K562 (cell line): ENCODE results near the gene RBL1.

Source experiments
- ARID3A ChIP-seq: IDR thresholded peaks from 2 replicates; pipeline ENCODE4 v1.6.1; 2012; ENCODE audit warnings: low read depth, low read length, improper control_type of control experiment, borderline replicate concordance
- CBX5 ChIP-seq: IDR thresholded peaks from 2 replicates; pipeline ENCODE4 v1.6.1; 2014; ENCODE audit warnings: low read depth, borderline replicate concordance
- CTCF ChIP-seq, 3 experiments: IDR thresholded peaks in 2 of 3; conservative IDR thresholded peaks in 1 of 3; 2 replicates each; pipeline ENCODE4 v1.5.1; 2011 to 2012; ENCODE audit warnings: low read length in 3 of 3, mild to moderate bottlenecking in 3 of 3, control low read depth in 2 of 3, improper control_type of control experiment in 1 of 3, inconsistent platforms in 1 of 3, low read depth in 1 of 3, mixed read lengths in 1 of 3, moderate library complexity in 1 of 3; ENCODE audit not compliant: insufficient read depth in 2 of 3
- KAT7 ChIP-seq: sonication (generic); formaldehyde crosslinking; IDR thresholded peaks from 2 replicates; pipeline ENCODE4 v1.8.0; 2022; ENCODE audit warnings: missing genetic modification reagents, mild to moderate bottlenecking, borderline replicate concordance
- KDM5B ChIP-seq: fragments of 200-600 bp; sonication (generic); IDR thresholded peaks from 2 replicates; pipeline ENCODE4 v1.6.1; 2012; ENCODE audit warnings: low read depth, mild to moderate bottlenecking, moderate library complexity, low read length, control low read depth, inconsistent platforms; ENCODE audit not compliant: insufficient replicate concordance
- KLF6 ChIP-seq: fragments of 250-450 bp; sonication (Bioruptor Pico); IDR thresholded peaks from 2 replicates; pipeline ENCODE4 v1.4.0; 2020; ENCODE audit warnings: mild to moderate bottlenecking, moderate library complexity, borderline replicate concordance
- MITF ChIP-seq: IDR thresholded peaks from 2 replicates; pipeline ENCODE4 v1.6.1; 2014; ENCODE audit warnings: antibody characterized with exemption
- SPI1 ChIP-seq: IDR thresholded peaks from 2 replicates; pipeline ENCODE4 v1.6.1; 2011; ENCODE audit warnings: low read depth, low read length, control low read depth, borderline replicate concordance
- TBP ChIP-seq: optimal IDR thresholded peaks from 2 replicates; pipeline ENCODE3; 2011; ENCODE audit warnings: low read depth, low read length, improper control_type of control experiment
- THAP7 ChIP-seq: fragments of 250-450 bp; sonication (Bioruptor Pico); IDR thresholded peaks from 2 replicates; pipeline ENCODE4 v1.5.0; 2021
- ZBTB7A ChIP-seq: IDR thresholded peaks from 2 replicates; pipeline ENCODE4 v1.6.1; 2011; ENCODE audit warnings: low read depth, mild to moderate bottlenecking, low read length, moderate library complexity, borderline replicate concordance; ENCODE audit not compliant: control insufficient read depth
- ZNF277 ChIP-seq: fragments of 250-450 bp; sonication (Bioruptor Pico); IDR thresholded peaks from 2 replicates; pipeline ENCODE4 v1.8.0; 2022; ENCODE audit warnings: inconsistent platforms, mild to moderate bottlenecking, moderate library complexity, borderline replicate concordance

- TF ChIP-seq MITF (no peak), TBP (no peak), KLF6 (CRISPR knock-in tag) (no peak), KAT7 (CRISPR knock-in tag) (no peak), ZBTB7A (no peak), CBX5 (no peak), ARID3A (no peak), ZNF277 (CRISPR knock-in tag) (no peak), CTCF (IDR thresholded peaks at IDR 0.05 in 2 of 3, conservative IDR thresholded peaks at IDR 0.05 in 1 of 3; ENCODE audit: insufficient read depth in 2 of 3, low read depth in 1 of 3, low read length in 3 of 3) (no peak), THAP7 (CRISPR knock-in tag) (no peak), KDM5B (no peak), SPI1 (no peak)
Measured at GRCh38 chr20:37096415-37097041, 731 bp upstream of the RBL1 start.
